Measurements from ENCODE around the gene ZDHHC19.

DNA sequence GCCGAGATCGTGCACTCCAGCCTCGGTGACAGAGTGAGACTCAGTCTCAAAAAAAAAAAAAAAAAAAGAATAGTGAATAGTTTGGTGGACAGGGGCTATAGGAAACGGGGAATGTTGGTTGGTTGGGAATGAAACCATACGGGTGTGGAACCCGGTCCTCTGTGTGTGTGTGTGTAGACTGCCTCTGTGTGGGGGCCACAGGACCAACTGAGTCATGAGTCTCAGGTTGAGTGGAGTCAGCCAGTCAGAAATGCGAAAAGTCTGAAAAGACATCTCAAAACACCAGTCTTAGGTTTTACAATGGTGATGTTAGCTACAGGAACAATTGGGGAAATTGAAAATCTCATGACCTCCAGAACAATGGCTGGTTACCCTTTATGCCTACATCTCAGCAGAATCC lies 44.5 kb downstream of the ZDHHC19 start:
- TF ChIP-seq, protein P1, sequence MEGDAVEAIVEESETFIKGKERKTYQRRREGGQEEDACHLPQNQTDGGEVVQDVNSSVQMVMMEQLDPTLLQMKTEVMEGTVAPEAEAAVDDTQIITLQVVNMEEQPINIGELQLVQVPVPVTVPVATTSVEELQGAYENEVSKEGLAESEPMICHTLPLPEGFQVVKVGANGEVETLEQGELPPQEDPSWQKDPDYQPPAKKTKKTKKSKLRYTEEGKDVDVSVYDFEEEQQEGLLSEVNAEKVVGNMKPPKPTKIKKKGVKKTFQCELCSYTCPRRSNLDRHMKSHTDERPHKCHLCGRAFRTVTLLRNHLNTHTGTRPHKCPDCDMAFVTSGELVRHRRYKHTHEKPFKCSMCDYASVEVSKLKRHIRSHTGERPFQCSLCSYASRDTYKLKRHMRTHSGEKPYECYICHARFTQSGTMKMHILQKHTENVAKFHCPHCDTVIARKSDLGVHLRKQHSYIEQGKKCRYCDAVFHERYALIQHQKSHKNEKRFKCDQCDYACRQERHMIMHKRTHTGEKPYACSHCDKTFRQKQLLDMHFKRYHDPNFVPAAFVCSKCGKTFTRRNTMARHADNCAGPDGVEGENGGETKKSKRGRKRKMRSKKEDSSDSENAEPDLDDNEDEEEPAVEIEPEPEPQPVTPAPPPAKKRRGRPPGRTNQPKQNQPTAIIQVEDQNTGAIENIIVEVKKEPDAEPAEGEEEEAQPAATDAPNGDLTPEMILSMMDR (IDR thresholded peaks at IDR 0.05) = no peak
- TF ChIP-seq POLR2A (IDR thresholded peaks at IDR 0.05) (no peak), POLR2AphosphoS5 (IDR thresholded peaks at IDR 0.05) (no peak), EP300 (IDR thresholded peaks at IDR 0.05) (no peak)

Measured in gastroesophageal sphincter (tissue), 3 donors.